GM19438 (cell line): ENCODE measurements around the gene COQ2.
"Not testable (repeated sequence)": the region's sequence is repeated elsewhere in the genome, so short reads cannot be mapped to it uniquely, and the experiment has no call there.

Experiments used
- ATAC-seq: cut with Tn5 transposase; IDR thresholded peaks from one replicate; pipeline ENCODE4 v1.9.1; 2021; ENCODE audit warnings: low read depth; ENCODE audit not compliant: unreplicated experiment

COQ2 gene

GRCh38 chr4:83285055-83285407 is 433 bp upstream of the COQ2 start:
- no peak for ATAC-seq

GRCh38 chr4:83283181-83283580 is 1.4 kb downstream of the COQ2 start:
- ATAC-seq = no peak

- no peak for ATAC-seq
These were observed 2.5 kb downstream of the COQ2 start for GRCh38 chr4:83282049-83282535.

DNA sequence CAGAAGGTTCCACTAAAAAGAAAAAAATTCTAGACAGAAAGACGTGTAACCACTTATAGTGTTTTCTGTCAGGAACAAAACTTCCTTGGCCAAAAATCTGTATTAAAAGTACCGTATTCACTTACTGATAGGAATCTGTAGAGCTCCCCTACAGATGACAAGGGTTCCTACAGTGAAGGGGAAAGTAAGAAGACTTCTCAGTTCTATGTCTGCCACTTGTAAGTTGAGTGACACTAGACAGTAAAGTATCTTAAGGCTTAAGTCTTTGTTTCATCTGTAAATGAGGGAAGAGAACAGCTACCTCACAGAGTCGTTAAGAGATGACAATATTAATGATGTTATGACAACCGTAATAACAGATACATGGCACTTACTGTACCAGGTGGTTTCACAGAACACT is 3.3 kb downstream of the COQ2 start:
- no peak for ATAC-seq

GRCh38 chr4:83276299-83277040 is 8.1 kb downstream of the COQ2 start:
- peak; percentile 56 for ATAC-seq

- ATAC-seq = not testable (repeated sequence)
These were observed 10.7 kb downstream of the COQ2 start for GRCh38 chr4:83273926-83274325.

GRCh38 chr4:83272900-83273299 is 11.7 kb downstream of the COQ2 start:
- ATAC-seq = peak; percentile 76

- ATAC-seq = no peak
These were observed 15.3 kb downstream of the COQ2 start for GRCh38 chr4:83269256-83269655.

- no peak for ATAC-seq
These were observed 16.1 kb downstream of the COQ2 start for GRCh38 chr4:83268491-83268890.

GRCh38 chr4:83267830-83268475 is 16.6 kb downstream of the COQ2 start:
- no peak for ATAC-seq

DNA sequence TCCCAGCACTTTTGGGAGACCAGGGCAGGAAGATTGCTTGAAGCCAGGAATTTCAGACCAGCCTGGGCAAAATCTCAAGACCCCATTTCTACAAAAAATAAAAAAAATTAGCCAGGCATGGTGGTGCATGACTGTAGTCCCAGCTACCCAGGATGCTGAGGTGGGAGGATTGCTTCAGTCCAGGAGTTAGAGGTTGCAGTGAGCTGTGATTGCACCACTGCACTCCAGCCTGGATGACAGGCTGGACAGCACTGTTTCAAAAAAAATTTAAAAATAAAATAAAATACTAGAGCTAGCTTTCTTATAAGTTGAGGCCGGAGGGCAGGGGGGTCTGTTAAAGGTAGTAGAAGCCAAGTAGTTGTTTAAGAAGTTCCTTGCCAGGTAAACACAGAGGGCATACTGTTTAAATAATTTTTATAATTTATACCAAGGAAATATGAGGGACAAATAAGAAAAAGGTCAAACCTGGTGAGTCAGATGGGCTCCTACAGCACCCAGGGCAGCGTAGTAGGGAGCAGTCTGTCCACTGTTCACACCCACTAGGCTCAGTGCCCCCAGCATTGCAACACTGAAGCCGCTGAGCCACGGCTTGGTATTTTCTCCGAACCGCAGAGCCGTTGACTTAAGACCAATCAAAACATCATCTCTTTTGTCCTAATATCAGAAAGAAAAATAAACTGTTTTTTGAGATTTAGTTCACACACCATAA is 17.3 kb downstream of the COQ2 start:
- no peak for ATAC-seq

- no peak for ATAC-seq
These were observed 17.9 kb downstream of the COQ2 start for GRCh38 chr4:83266689-83267088.

- ATAC-seq = no peak
These were observed 21.5 kb downstream of the COQ2 start for GRCh38 chr4:83263106-83263505.

DNA sequence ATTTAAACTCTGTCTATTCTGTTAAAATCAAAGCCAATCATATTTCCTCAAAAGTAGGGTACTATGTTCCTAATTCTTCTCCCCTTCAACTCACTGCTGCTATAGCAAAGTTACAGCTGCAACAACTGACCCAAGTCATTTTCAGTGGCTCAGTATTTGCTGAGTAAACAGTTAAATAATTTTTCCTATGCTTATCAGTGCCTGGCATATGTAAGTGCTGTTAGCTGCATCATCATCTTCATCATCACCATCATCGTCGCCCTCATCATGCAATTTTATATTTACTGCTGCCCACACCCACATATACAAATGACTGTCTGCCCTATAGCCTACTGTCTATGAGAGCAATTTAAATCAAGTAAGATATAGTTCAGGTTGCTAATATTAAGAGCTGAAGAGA is 21.9 kb downstream of the COQ2 start:
- no peak for ATAC-seq

GRCh38 chr4:83261307-83261706 is 23.3 kb downstream of the COQ2 start:
- ATAC-seq = no peak

- no peak for ATAC-seq
These were observed 25.0 kb downstream of the COQ2 start for GRCh38 chr4:83259586-83259985.

DNA sequence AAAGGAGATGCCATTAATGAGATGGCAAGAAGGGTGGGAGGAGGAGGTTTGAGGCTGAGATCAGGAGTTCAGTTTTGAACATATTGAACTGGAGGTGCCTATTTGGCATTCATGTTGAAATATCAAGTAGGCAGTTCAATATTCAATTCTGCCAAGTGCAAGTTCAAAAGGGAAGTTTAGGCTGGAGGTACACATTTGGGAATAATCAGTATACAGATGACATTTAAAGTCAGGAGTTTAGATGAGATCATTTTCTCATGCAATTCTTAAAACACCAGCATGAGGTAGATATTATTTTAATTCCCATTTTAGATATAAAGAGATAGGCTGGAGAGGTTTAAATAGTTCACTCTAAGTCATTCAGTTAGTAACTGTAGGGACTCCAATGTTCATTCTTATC is 26.1 kb downstream of the COQ2 start:
- no peak for ATAC-seq

- no peak for ATAC-seq
These were observed 26.8 kb downstream of the COQ2 start for GRCh38 chr4:83257811-83258210.

- ATAC-seq = no peak
These were observed 29.0 kb downstream of the COQ2 start for GRCh38 chr4:83255584-83255983.

DNA sequence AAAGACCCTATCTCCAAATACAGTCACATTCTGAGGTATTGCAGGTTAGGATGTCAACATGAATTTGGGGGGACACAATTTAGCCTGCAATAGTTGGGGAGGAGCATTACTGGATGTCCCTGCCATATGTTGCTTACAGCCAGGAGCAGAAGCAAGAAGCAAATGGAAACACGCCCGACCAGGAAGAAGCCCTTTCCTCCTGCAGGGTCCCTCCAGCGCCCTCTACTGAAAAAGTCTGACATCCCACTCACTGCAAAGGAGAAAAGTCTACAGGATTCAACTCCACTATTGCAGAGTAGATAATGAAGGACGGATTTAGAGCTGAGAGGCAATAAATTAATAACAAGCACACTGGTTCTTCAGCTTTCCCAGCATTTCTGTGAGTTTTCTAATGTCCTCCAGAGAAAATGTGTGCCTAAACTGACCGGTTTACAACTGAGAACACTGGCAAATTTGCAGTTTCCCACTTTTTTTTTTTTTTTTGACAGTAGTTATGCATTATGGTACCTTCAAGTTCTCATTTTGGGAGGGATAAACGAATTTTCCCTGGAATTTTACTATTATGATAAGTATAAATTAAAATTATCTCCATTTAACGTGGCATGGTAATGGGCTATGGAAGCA is 31.7 kb downstream of the COQ2 start:
- ATAC-seq = no peak

GRCh38 chr4:83251447-83251830 is 33.2 kb downstream of the COQ2 start:
- no peak for ATAC-seq
